ENCODE measurements around the gene PPFIA3.
A peak's percentile ranks its signal among the peaks of the same experiment; 100 is the strongest.
"Not testable (repeated sequence)": the region's sequence is repeated elsewhere in the genome, so short reads cannot be mapped to it uniquely, and the experiment has no call there.

The PPFIA3 gene

DNA sequence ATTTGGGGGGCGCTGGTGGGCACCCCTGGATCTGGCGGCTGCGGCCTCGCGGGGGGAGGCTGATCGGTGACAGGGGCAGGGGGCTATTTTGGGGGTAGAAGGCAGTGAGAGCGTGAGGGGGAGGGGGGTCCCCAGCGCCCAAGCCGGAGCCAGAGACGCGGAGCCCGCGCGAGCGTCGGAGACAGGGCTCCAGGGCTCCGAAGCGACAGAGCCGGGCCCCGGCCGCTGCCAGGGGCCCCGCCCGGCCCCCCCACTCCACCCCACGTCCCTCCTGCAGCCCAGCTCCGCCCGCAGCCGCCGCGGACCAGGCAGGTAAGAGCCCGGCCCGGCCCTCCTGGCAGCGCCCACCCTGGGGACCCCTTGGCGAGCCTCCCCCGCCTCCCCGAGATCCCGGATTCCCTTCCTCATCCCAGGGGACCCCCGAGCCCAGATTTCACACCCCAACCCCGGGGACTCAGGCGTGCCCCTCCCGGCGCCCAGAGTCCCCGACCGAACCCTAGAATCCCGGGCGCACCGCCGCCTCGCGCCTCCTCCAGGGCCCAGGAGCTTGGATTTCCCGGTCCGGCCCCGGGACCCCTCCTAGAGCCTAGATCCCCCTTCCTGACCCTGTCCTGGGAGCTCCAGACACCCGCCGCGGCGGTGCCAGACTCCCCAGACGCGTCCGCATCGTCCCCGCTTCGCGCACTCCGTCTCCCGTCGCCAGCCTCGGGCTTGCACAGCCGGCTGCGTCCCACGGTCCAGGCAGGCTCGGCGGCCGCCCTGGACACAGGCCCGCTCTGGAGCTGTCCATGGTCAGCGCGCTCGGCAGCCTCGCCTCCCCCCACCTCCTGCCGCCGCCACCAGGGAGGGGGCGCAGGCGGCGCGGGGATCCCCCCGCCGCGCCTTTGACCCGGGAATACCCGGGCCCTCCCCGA lies at the start of gene PPFIA3:
Gene PPFIA3, plus strand, starts transcription at position 134 of the 914 bp plus-strand sequence. CDS start 8,330 bp downstream, outside the sequence.
- Histone ChIP-seq H3K4me3 (ENCODE audit: low read depth, low read length) (peak within 1 kb of the TSS; percentile 78), H3K9me3 (ENCODE audit: control insufficient read depth, insufficient read depth, low read depth, low read length) (no peaks in the 10 kb centered on the region), H3K27me3 (ENCODE audit: control insufficient read depth, insufficient read depth, low read length) (peaks cover 32% of the 10 kb centered on the region), H3K4me1 (ENCODE audit: control insufficient read depth, insufficient read depth, low read length) (peaks cover 20% of the 10 kb centered on the region; the same call in 1 of the 2 replicates), H3K27ac (ENCODE audit: low read depth, low read length) (peak within 1 kb of the TSS; percentile 93), H3K36me3 (ENCODE audit: control insufficient read depth, insufficient read depth, low read length) (no peaks in the 10 kb centered on the region), H3K9ac (ENCODE audit: low read length) (peak within 1 kb of the TSS; percentile 85)

DNA sequence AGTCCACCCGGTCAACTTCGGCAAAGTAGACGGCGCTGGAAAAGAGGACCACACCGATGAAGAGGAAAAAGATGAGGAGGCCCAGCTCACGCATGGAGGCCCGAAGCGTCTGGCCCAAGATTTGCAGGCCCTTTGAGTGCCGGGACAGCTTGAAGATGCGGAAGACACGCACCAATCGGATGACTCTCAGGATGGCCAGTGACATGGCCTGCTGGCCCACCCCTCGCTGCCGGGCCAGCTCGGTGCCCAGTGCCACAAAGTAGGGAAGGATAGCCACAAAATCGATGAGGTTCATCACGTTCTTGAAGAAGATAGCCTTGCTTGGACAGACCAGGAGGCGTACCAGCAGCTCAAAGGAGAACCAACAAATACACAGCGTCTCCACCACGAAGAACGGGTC lies 48.9 kb upstream of the PPFIA3 start:
- Histone ChIP-seq H3K9me3 (ENCODE audit: control insufficient read depth, insufficient read depth, low read depth, low read length) (0 out of 2 replicates have a peak, but pooled peaks cover 3% of the 10 kb centered on the region), H3K36me3 (ENCODE audit: control insufficient read depth, insufficient read depth, low read length) (no peaks in the 10 kb centered on the region), H3K27me3 (ENCODE audit: control insufficient read depth, insufficient read depth, low read length) (peaks cover 92% of the 10 kb centered on the region), H3K4me1 (ENCODE audit: control insufficient read depth, insufficient read depth, low read length) (peaks cover 16% of the 10 kb centered on the region), H3K9ac (ENCODE audit: low read length) (no peak overlapping the region), H3K4me3 (ENCODE audit: low read depth, low read length) (no peak overlapping the region), H3K27ac (ENCODE audit: low read depth, low read length) (no peak overlapping the region)

DNA sequence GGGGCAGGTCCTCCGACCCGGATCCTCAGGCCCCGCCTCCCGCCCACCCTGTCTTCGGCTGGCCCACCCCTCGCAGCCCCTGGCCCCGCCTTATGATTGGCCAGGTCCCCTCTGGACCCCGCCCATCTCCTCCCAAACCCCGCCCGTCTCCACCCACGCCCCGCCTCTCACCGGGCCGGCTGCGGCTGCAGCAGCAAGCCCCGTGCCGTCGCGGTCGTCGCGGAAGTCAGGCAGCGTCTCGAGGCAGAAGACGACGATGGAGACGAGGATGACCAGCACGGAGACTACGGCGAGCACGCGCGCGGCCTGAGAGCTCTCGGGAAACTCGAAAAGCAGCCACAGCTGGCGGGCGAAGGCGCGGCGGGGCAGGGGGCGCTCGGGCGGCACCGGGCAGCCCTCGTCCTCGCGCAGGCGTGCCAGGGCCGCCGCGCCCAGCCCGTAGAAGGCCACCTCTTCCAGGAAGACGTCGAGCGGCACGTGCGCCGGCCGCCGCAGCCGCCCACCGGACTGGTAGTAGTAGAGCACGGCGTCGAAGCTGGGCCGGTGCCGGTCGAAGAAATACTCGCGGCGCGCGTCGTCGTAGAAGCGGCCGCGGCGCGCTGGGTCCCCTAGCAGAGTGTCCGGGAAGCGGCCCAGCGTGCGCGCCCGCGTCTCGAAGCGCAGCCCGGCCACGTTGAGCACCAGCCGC lies 47.3 kb upstream of the PPFIA3 start:
- H3K27ac ChIP-seq (ENCODE audit: low read depth, low read length): no peak overlapping the region
- 0 out of 2 replicates have a peak, but pooled peaks cover 3% of the 10 kb centered on the region for H3K9me3 ChIP-seq (ENCODE audit: control insufficient read depth, insufficient read depth, low read depth, low read length)
- no peaks in the 10 kb centered on the region for H3K36me3 ChIP-seq (ENCODE audit: control insufficient read depth, insufficient read depth, low read length)
- peaks cover 76% of the 10 kb centered on the region for H3K27me3 ChIP-seq (ENCODE audit: control insufficient read depth, insufficient read depth, low read length)
- peaks cover 6% of the 10 kb centered on the region; the same call in 1 of the 2 replicates for H3K4me1 ChIP-seq (ENCODE audit: control insufficient read depth, insufficient read depth, low read length)
- peak overlapping the region; percentile 46; the same call in 1 of the 2 replicates for H3K4me3 ChIP-seq (ENCODE audit: low read depth, low read length)
- H3K9ac ChIP-seq (ENCODE audit: low read length): no peak overlapping the region

GRCh38 chr19:49073514-49074378 lies 45.6 kb upstream of the PPFIA3 start:
- 0 out of 2 replicates have a peak, but pooled peaks cover 3% of the 10 kb centered on the region for H3K9me3 ChIP-seq (ENCODE audit: control insufficient read depth, insufficient read depth, low read depth, low read length)
- no peaks in the 10 kb centered on the region for H3K36me3 ChIP-seq (ENCODE audit: control insufficient read depth, insufficient read depth, low read length)
- H3K27me3 ChIP-seq (ENCODE audit: control insufficient read depth, insufficient read depth, low read length): peaks cover 60% of the 10 kb centered on the region
- H3K9ac ChIP-seq (ENCODE audit: low read length): no peak overlapping the region
- H3K4me1 ChIP-seq (ENCODE audit: control insufficient read depth, insufficient read depth, low read length): peaks cover 6% of the 10 kb centered on the region; the same call in 1 of the 2 replicates
- H3K4me3 ChIP-seq (ENCODE audit: low read depth, low read length): no peak overlapping the region
- no peak overlapping the region for H3K27ac ChIP-seq (ENCODE audit: low read depth, low read length)

- not testable (repeated sequence) for H3K9ac ChIP-seq (ENCODE audit: low read length); H3K27ac ChIP-seq (ENCODE audit: low read depth, low read length); H3K9me3 ChIP-seq (ENCODE audit: control insufficient read depth, insufficient read depth, low read depth, low read length); H3K36me3 ChIP-seq (ENCODE audit: control insufficient read depth, insufficient read depth, low read length); H3K4me3 ChIP-seq (ENCODE audit: low read depth, low read length); H3K4me1 ChIP-seq (ENCODE audit: control insufficient read depth, insufficient read depth, low read length)
- H3K27me3 ChIP-seq (ENCODE audit: control insufficient read depth, insufficient read depth, low read length): peaks cover 49% of the 10 kb centered on the region
Measured at GRCh38 chr19:49074869-49075268, 44.5 kb upstream of the PPFIA3 start.

GRCh38 chr19:49080392-49080791 lies 39.0 kb upstream of the PPFIA3 start:
- 0 out of 2 replicates have a peak, but pooled peaks cover 5% of the 10 kb centered on the region for H3K9me3 ChIP-seq (ENCODE audit: control insufficient read depth, insufficient read depth, low read depth, low read length)
- H3K4me3 ChIP-seq (ENCODE audit: low read depth, low read length): no peak overlapping the region
- H3K27ac ChIP-seq (ENCODE audit: low read depth, low read length): no peak overlapping the region
- H3K9ac ChIP-seq (ENCODE audit: low read length): no peak overlapping the region
- 0 out of 2 replicates have a peak, but pooled peaks cover 3% of the 10 kb centered on the region for H3K27me3 ChIP-seq (ENCODE audit: control insufficient read depth, insufficient read depth, low read length)
- no peaks in the 10 kb centered on the region for H3K4me1 ChIP-seq (ENCODE audit: control insufficient read depth, insufficient read depth, low read length)
- H3K36me3 ChIP-seq (ENCODE audit: control insufficient read depth, insufficient read depth, low read length): no peaks in the 10 kb centered on the region

- Histone ChIP-seq H3K9me3 (ENCODE audit: control insufficient read depth, insufficient read depth, low read depth, low read length) (0 out of 2 replicates have a peak, but pooled peaks cover 5% of the 10 kb centered on the region), H3K4me1 (ENCODE audit: control insufficient read depth, insufficient read depth, low read length) (peaks cover 1% of the 10 kb centered on the region; the same call in 1 of the 2 replicates), H3K27ac (ENCODE audit: low read depth, low read length) (no peak overlapping the region), H3K36me3 (ENCODE audit: control insufficient read depth, insufficient read depth, low read length) (peaks cover 1% of the 10 kb centered on the region), H3K4me3 (ENCODE audit: low read depth, low read length) (no peak overlapping the region), H3K27me3 (ENCODE audit: control insufficient read depth, insufficient read depth, low read length) (0 out of 2 replicates have a peak, but pooled peaks cover 3% of the 10 kb centered on the region), H3K9ac (ENCODE audit: low read length) (no peak overlapping the region)
Measured at GRCh38 chr19:49081273-49081672, 38.1 kb upstream of the PPFIA3 start.

DNA sequence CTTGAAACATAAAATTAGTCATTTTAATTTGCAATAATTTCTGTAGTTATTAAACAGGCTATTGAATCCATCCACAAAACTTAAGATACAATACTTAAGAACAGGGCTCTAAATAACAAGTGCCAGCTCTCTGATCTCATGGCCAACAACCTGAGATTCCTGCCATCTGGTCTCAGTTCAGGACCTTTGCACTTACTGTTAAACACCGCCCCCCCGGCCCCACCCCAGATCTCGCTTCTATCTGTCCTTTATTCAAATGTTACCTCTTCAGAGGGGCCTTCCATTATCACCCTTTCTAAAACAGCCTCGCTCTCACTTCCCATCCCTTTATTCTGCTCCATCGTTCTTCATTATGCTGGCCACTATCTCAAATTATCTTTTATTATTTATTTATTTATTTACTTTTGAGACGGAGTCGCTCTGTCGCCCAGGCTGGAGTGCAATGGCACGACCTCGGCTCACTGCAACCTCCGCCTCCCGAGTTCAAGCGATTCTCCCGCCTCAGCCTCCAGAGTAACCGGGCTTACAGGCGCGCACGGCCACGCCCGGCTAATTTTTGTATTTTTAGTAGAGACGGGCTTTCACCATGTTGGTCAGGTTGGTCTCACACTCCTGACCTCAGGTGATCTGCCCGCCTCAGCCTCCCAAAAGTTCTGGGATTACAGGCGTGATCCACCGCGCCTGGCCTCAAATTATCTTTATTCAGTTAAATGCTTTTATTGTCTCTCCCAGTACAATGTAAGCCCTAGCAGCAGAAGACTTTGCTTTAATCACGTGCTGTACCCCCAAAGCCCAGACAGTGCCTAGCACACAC lies 34.9 kb upstream of the PPFIA3 start:
- Histone ChIP-seq H3K36me3 (ENCODE audit: control insufficient read depth, insufficient read depth, low read length) (peaks cover 26% of the 10 kb centered on the region), H3K4me3 (ENCODE audit: low read depth, low read length) (peak overlapping the region; percentile 89), H3K27me3 (ENCODE audit: control insufficient read depth, insufficient read depth, low read length) (0 out of 2 replicates have a peak, but pooled peaks cover 3% of the 10 kb centered on the region), H3K9ac (ENCODE audit: low read length) (peak overlapping the region; percentile 99), H3K9me3 (ENCODE audit: control insufficient read depth, insufficient read depth, low read depth, low read length) (0 out of 2 replicates have a peak, but pooled peaks cover 5% of the 10 kb centered on the region), H3K4me1 (ENCODE audit: control insufficient read depth, insufficient read depth, low read length) (peaks cover 5% of the 10 kb centered on the region), H3K27ac (ENCODE audit: low read depth, low read length) (no peak overlapping the region)

DNA sequence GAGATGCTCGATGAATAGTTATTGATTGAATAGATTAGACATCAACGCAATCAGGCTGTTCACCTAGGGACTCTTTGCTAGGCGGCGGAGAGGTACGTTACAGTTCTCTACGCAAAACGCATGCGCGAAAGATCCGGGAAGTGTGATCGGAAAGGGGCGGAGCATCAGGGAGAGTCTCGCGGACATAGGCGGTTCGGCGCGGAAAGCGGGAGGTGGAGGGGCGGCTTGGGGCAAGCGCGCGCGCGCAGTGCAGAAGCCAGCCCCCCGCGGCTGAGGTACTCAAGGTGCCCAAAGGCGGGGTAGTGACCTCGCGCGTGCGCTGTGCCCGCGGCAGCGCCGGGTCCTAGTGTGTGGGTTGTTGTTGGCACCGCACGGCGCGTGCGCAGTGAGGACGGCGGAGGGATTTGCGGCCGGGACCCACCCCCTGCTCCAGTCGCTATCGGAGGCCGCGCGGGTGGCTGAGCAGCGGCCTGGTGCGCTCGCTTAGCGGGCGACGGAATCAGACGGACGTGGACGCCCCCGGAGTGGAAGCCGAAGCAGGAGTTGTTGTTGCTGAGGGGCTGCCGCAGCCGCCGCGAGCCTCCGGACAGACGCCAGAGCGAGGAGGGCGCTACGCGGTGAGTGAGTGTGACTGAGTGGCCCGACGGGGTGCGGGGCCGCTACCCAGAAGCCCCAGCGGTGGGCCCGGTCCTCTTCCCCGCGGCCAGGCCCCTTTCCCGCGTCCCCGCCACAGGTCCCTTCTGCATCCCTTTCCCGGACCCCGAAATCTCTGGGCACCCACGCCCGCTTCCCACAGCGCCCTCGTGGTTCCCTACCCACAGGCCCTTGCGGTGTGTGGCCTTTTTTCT lies 34.1 kb upstream of the PPFIA3 start, which contains the start of gene SNRNP70:
Gene SNRNP70, plus strand, starts transcription at position 432 of the 848 bp plus-strand sequence. CDS start 964 bp downstream, outside the sequence.
- Histone ChIP-seq H3K36me3 (ENCODE audit: control insufficient read depth, insufficient read depth, low read length) (peaks cover 32% of the 10 kb centered on the region), H3K4me3 (ENCODE audit: low read depth, low read length) (peak within 1 kb of the TSS; percentile 89), H3K27ac (ENCODE audit: low read depth, low read length) (peak within 1 kb of the TSS; percentile 92), H3K4me1 (ENCODE audit: control insufficient read depth, insufficient read depth, low read length) (peaks cover 5% of the 10 kb centered on the region), H3K27me3 (ENCODE audit: control insufficient read depth, insufficient read depth, low read length) (0 out of 2 replicates have a peak, but pooled peaks cover 2% of the 10 kb centered on the region), H3K9me3 (ENCODE audit: control insufficient read depth, insufficient read depth, low read depth, low read length) (0 out of 2 replicates have a peak, but pooled peaks cover 5% of the 10 kb centered on the region), H3K9ac (ENCODE audit: low read length) (peak within 1 kb of the TSS; percentile 99)

All from HUES6 (cell line).